ENCODE measurements around the gene TMEM121. TPM values are rescaled to one million over a fixed set of nuclear protein-coding genes. Genes with fewer than 3 reads are reported as not detected.
A peak's percentile ranks its signal among the peaks of the same experiment; 100 is the strongest.

The TMEM121 gene
- total and polyA plus RNA-seq, 10 of the 15 experiments (the other 5 are each of a cell fraction or from before 2014, with no cell fraction given), result 0.04 to 4.9 (median 1.2) TPM; not detected in 2

DNA sequence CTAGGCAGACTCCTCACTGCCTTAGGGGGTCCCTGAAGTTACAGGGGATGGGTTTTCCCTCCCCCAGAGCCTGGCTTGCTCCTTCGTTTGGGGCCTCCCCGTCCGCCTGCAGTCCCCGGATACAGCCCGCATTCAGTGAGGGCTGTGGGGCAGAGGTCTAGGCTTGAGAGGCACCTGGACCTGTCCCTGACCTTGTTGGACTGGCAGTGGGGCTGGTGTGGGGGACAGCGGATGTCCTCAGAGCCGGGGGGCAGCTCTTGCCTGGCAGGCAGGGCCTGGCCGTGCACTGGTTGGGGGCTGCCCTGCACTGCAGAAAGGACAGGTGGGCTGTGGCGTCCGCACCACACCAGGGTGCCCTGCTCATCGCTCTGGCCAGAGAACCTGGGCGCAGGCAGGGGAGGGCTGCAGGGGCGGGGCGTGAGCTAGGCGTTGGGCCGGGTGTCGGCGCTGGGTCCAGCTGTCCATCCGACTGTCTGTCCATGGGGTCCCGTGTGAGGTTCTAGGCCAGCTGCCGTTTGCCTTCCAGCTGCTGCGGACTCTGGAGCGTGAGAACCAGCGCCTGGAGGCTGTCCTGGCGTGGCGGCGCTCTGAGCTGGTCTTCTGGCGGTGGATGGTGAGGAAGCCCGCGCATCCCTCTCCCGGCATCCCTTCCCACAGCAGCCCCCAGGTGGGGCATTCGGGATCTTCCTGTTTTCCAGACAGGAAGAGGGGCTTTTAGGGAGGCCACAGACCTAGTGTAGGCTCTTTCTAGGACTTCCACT, 29.4 kb upstream of the TMEM121 start:
- Histone ChIP-seq H3K9ac (ENCODE audit: control insufficient read depth, insufficient read depth, low read length) (no peak overlapping the region), H2AFZ (ENCODE audit: control insufficient read depth, low read depth, low read length) (no peak overlapping the region), H3K4me2 (ENCODE audit: control insufficient read depth, insufficient read depth) (no peak overlapping the region), H3K27ac (ENCODE audit: control insufficient read depth, insufficient read depth) (no peak overlapping the region), H4K20me1 (ENCODE audit: control insufficient read depth, insufficient read depth) (no peaks in the 10 kb centered on the region), H3K4me3 (no peak overlapping the region), H3K36me3 (ENCODE audit: control insufficient read depth in 2 of 2, insufficient read depth in 2 of 2, low read length in 1 of 2) (no peaks in the 10 kb centered on the region; a peak in 1 of 4 replicates), H3K4me1 (ENCODE audit: control insufficient read depth, insufficient read depth, low read length) (peaks cover 4% of the 10 kb centered on the region), H3K9me3 (replicated peaks; ENCODE audit: control insufficient read depth, insufficient read depth, low read length) (no peaks in the 10 kb centered on the region), H3K27me3 (replicated peaks in 1 of 2; ENCODE audit: control insufficient read depth in 2 of 2, insufficient read depth in 2 of 2, low read length in 1 of 2) (no peaks in the 10 kb centered on the region), H3K79me2 (ENCODE audit: control insufficient read depth, insufficient read depth, low read length) (peaks cover 2% of the 10 kb centered on the region)
- no peak for TF ChIP-seq TCF7 (IDR thresholded peaks at IDR 0.05; ENCODE audit: borderline replicate concordance)
- peak; percentile 0; the same call in 1 of the 2 replicates for TF ChIP-seq POLR2A (IDR thresholded peaks at IDR 0.05; ENCODE audit: low read depth, low read length)
- SMC1A ChIA-PET (ENCODE audit: uncharacterized antibody, unreplicated experiment), result no interaction called here
- BruUV-seq (replicated peaks), result no TSS peak
- CTCF ChIA-PET, result interaction anchor here (1.1 kb wide), 1 partner anchor 16 kb away, joined by 3 read pairs; no protein-coding TSS in a partner anchor
- intact Hi-C loops (cut with micrococcal nuclease; ENCODE audit: unreplicated experiment) (no loop called here), in situ Hi-C loops (cut with MboI) (no loop called here)
- POLR2A ChIA-PET, result no interaction called here
- ATAC-seq (no peak), DNase-seq (ENCODE audit: low read depth, low spot score) (no peak), FAIRE-seq (no peak)
- RAD21 ChIA-PET (ENCODE audit: unreplicated experiment), result no interaction called here
- 95% methylated on average over 32 of the region's 32 CpGs for WGBS (ENCODE audit: insufficient coverage, insufficient replicate concordance, low lambda C conversion rate, missing lambda C conversion rate)

DNA sequence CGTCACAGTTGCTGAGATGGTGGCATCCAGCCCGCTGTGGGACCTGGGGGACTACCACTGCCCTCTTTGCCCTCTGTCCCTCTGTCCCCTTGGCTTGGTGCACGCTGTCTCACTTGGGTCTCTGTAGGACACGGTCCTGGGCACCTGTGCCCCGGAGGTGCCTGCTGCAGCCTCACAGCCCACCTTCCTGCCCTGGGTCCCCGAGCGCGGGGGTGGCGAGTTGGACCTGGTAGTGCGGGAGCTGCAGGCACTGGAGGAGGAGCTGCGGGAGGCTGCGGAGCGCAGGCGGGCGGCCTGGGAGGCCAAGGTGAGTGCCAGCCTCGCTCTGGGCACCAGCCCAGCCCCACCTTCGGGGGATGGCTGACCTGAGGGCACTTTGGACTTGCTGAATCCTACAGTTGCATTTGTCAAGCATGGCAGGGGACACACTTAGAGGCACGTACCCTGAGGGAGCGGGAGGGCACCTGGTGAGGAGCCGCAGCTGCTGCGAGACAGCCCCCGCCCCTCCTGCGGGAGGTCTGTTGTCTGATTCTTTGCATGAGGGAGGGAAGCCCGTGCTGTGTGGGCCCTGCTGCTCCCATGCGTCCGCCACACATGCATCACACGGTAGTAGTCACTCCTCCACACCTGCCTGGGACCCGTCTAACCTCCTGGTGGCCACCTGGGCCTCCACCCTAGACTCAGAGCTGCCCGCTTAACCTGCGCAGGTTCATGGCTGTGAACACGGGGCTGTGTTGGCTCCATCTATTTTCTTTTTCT, 28.5 kb upstream of the TMEM121 start:
- BruUV-seq (replicated peaks), result no TSS peak
- SMC1A ChIA-PET (ENCODE audit: uncharacterized antibody, unreplicated experiment), result no interaction called here
- H3K27ac ChIP-seq (ENCODE audit: control insufficient read depth, insufficient read depth), result no peak overlapping the region

More for the DNA sequence above, 28.5 kb upstream of the TMEM121 start:
- no peak overlapping the region for H3K4me3 ChIP-seq
- ATAC-seq, result no peak
- intact Hi-C loops (cut with micrococcal nuclease; ENCODE audit: unreplicated experiment), result no loop called here
- no peaks in the 10 kb centered on the region for H3K9me3 ChIP-seq (replicated peaks; ENCODE audit: control insufficient read depth, insufficient read depth, low read length)
- no peak for FAIRE-seq
- RAD21 ChIA-PET (ENCODE audit: unreplicated experiment), result no interaction called here
- H3K4me1 ChIP-seq (ENCODE audit: control insufficient read depth, insufficient read depth, low read length), result no peaks in the 10 kb centered on the region
- no peak overlapping the region for H3K4me2 ChIP-seq (ENCODE audit: control insufficient read depth, insufficient read depth)
- no peaks in the 10 kb centered on the region; a peak in 1 of 4 replicates for H3K36me3 ChIP-seq (ENCODE audit: control insufficient read depth in 2 of 2, insufficient read depth in 2 of 2, low read length in 1 of 2)
- no peaks in the 10 kb centered on the region for H4K20me1 ChIP-seq (ENCODE audit: control insufficient read depth, insufficient read depth)
- no peaks in the 10 kb centered on the region for H3K79me2 ChIP-seq (ENCODE audit: control insufficient read depth, insufficient read depth, low read length)
- H2AFZ ChIP-seq (ENCODE audit: control insufficient read depth, low read depth, low read length), result no peak overlapping the region
- 95% methylated on average over 29 of the region's 31 CpGs for WGBS (ENCODE audit: insufficient coverage, insufficient replicate concordance, low lambda C conversion rate, missing lambda C conversion rate)
- POLR2A ChIA-PET, result no interaction called here
- no peak for DNase-seq (ENCODE audit: low read depth, low spot score)
- CTCF ChIA-PET, result interaction anchor here (1.1 kb wide), 1 partner anchor 17 kb away, joined by 3 read pairs; no protein-coding TSS in a partner anchor
- no peaks in the 10 kb centered on the region for H3K27me3 ChIP-seq (replicated peaks in 1 of 2; ENCODE audit: control insufficient read depth in 2 of 2, insufficient read depth in 2 of 2, low read length in 1 of 2)
- in situ Hi-C loops (cut with MboI), result no loop called here
- no peak overlapping the region for H3K9ac ChIP-seq (ENCODE audit: control insufficient read depth, insufficient read depth, low read length)
- TF ChIP-seq MLLT1 (IDR thresholded peaks at IDR 0.05) (no peak), ZBTB4 (CRISPR knock-in tag; IDR thresholded peaks at IDR 0.05) (no peak)

Data from GM12878 (cell line).